A549 (cell line): Measurements from ENCODE around the gene CRB2. TPM values are rescaled to one million over a fixed set of nuclear protein-coding genes. Genes with fewer than 3 reads are reported as not detected.

Experiments used
- ATAC-seq, 2 experiments: fragments of 200-7000 bp in 1 of 2; fragments of >200 bp in 1 of 2; cut with Nextera tagmentation in 1 of 2; cut with Tn5 transposase in 1 of 2; 3 replicates each; pipeline versions ENCODE4 v1.8.0 to v1.9.1; 2018 to 2020; ENCODE audit warnings: mild to moderate bottlenecking in 1 of 2, moderate library complexity in 1 of 2
- CTCF ChIA-PET: fragments of 300-600 bp; sonication (Branson Sonifier 250); formaldehyde crosslinking; extraction: SDS; loops from one replicate; lab custom pipeline; 2021; ENCODE audit warnings: antibody characterized with exemption, inconsistent platforms; lab: Yijun Ruan, JAX
- POLR2A ChIA-PET: fragments of 350-600 bp; formaldehyde crosslinking; extraction: SDS; loops from one replicate; lab custom pipeline; 2021; ENCODE audit warnings: antibody characterized with exemption, inconsistent platforms; lab: Yijun Ruan, JAX
- DNase-seq, 2 experiments: peaks; one replicate each; pipeline versions ENCODE4 v3.0.0 to v3.0.0-alpha.2; 2011 to 2016; ENCODE audit warnings: low read depth in 1 of 2, low spot score in 1 of 2
- FAIRE-seq: peaks from 2 replicates; lab custom pipeline; 2011; peaks lifted over from hg19 to GRCh38; lab: Jason Lieb, UNC
- H3K27ac ChIP-seq, 2 experiments: fragments of >200 bp; sonication (Bioruptor Twin); formaldehyde crosslinking; 3 replicates each; pipeline ENCODE4 v1.5.1; 2016 to 2017
- H3K4me1 ChIP-seq: fragments of >200 bp; sonication (Bioruptor Twin); formaldehyde crosslinking; 3 replicates; pipeline ENCODE4 v1.6.1; 2016
- H3K4me2 ChIP-seq: fragments of >200 bp; sonication (Bioruptor Twin); formaldehyde crosslinking; 3 replicates; pipeline ENCODE4 v1.6.1; 2016
- H3K4me3 ChIP-seq: fragments of >200 bp; sonication (Bioruptor Twin); formaldehyde crosslinking; 3 replicates; pipeline ENCODE4 v1.5.1; 2016
- H3K9me3 ChIP-seq: fragments of >200 bp; sonication (Bioruptor Twin); formaldehyde crosslinking; 3 replicates; pipeline ENCODE4 v1.6.1; 2016
- ATOH8 ChIP-seq: fragments of 250-450 bp; sonication (Bioruptor Pico); IDR thresholded peaks from 2 replicates; pipeline ENCODE4 v1.5.0; 2020; ENCODE audit warnings: low read depth, mild to moderate bottlenecking, moderate library complexity
- CBX2 ChIP-seq: fragments of 200-600 bp; sonication (generic); IDR thresholded peaks from 2 replicates; pipeline ENCODE4 v1.6.1; 2016; ENCODE audit warnings: low read depth, mild to moderate bottlenecking, borderline replicate concordance
- CEBPB ChIP-seq, 2 experiments: fragments of >200 bp in 1 of 2; sonication (Bioruptor Twin) in 1 of 2; formaldehyde crosslinking in 1 of 2; IDR thresholded peaks; 2 replicates each; pipeline ENCODE4 v1.6.1; 2012 to 2016
- EHMT2 ChIP-seq: fragments of 200-600 bp; sonication (generic); IDR thresholded peaks from 2 replicates; pipeline ENCODE4 v1.6.1; 2016; ENCODE audit warnings: antibody characterized with exemption, low read depth, mild to moderate bottlenecking, moderate library complexity
- FOSB ChIP-seq: fragments of 250-450 bp; sonication (Bioruptor Pico); IDR thresholded peaks from 2 replicates; pipeline ENCODE4 v1.5.0; 2020; ENCODE audit warnings: mild to moderate bottlenecking, moderate library complexity
- JUNB ChIP-seq: fragments of >200 bp; sonication (Bioruptor Twin); formaldehyde crosslinking; IDR thresholded peaks from 2 replicates; pipeline ENCODE4 v1.6.1; 2016
- KDM1A ChIP-seq: fragments of 200-600 bp; sonication (generic); IDR thresholded peaks from 2 replicates; pipeline ENCODE4 v1.6.1; 2016; ENCODE audit warnings: low read depth, mild to moderate bottlenecking
- RARB ChIP-seq: fragments of 250-450 bp; sonication (Bioruptor Pico); IDR thresholded peaks from 2 replicates; pipeline ENCODE4 v1.8.0; 2021; ENCODE audit warnings: mild to moderate bottlenecking, moderate library complexity
- REST ChIP-seq: fragments of 200-600 bp; sonication (generic); IDR thresholded peaks from 2 replicates; pipeline ENCODE4 v1.6.1; 2016; ENCODE audit warnings: antibody characterized with exemption, mild to moderate bottlenecking, moderate library complexity
- RNF2 ChIP-seq: fragments of 200-600 bp; sonication (generic); IDR thresholded peaks from 2 replicates; pipeline ENCODE4 v1.6.1; 2016; ENCODE audit warnings: low read depth, mild to moderate bottlenecking, antibody characterized with exemption, moderate library complexity, borderline replicate concordance
- TP53 ChIP-seq: fragments of 250-450 bp; sonication (Bioruptor Pico); IDR thresholded peaks from 2 replicates; pipeline ENCODE4 v1.5.0; 2021; ENCODE audit warnings: mild to moderate bottlenecking, moderate library complexity
- USF2 ChIP-seq: fragments of 450-650 bp; IDR thresholded peaks from 2 replicates; pipeline ENCODE4 v1.6.1; 2014; ENCODE audit warnings: antibody characterized with exemption
- WGBS: methylation state at CpG from one replicate; pipeline ENCODE4 v1.1.6; 2017; ENCODE audit errors: missing lambda C conversion rate; 5-methylcytosine and 5-hydroxymethylcytosine counted together
- polyA plus RNA-seq, 4 experiments: library from polyadenylated mRNA; depleted of rRNA in 3 of 4; stranded (reverse); fragments of >200 nt; fragmentation: RNase III in 1 of 4; extraction: RNeasy Plus Mini Kit Qiagen cat#74134 plus additional on column Dnase treatment in 1 of 4; gene quantifications; 2 replicates in 3 of 4; 3 replicates in 1 of 4; pipeline ENCODE4 v1.2.3, GENCODE V29; 2011 to 2017
- TF ChIP-seq, protein P1 (sequence below): fragments of 150-350 bp; IDR thresholded peaks from 2 replicates; pipeline ENCODE4 v1.6.1; 2014; ENCODE audit warnings: low read depth, mild to moderate bottlenecking, low read length
- TF ChIP-seq, protein P2 (sequence below): IDR thresholded peaks from 2 replicates; pipeline ENCODE4 v1.6.1; 2012; ENCODE audit warnings: low read depth, borderline replicate concordance

CRB2 gene
- polyA plus RNA-seq, 2 of the 4 experiments (the other 2 are of a cell fraction): 0.01 to 0.05 TPM

- no peak overlapping the region for H3K4me2 ChIP-seq
- H3K4me3 ChIP-seq: no peak overlapping the region
- 80% methylated on average over 24 of the region's 27 CpGs for WGBS
- H3K4me1 ChIP-seq: no peaks in the 10 kb centered on the region
- POLR2A ChIA-PET: no interaction called here
- no peak for FAIRE-seq
- H3K27ac ChIP-seq: no peak overlapping the region
- CTCF ChIA-PET: interaction anchor here (1.5 to 12.5 kb wide), 3 partner anchors 15 to 33 kb away, joined by 5 to 130 read pairs (median 58); partner anchors contain the start of gene CRB2
- ATAC-seq: no peak
- H3K9me3 ChIP-seq: no peaks in the 10 kb centered on the region
- DNase-seq: no peak
- TF ChIP-seq ATOH8 (no peak), CEBPB (IDR thresholded peaks at IDR 0.05) (no peak), FOSB (CRISPR knock-in tag) (no peak), CBX2 (no peak), TP53 (CRISPR knock-in tag) (no peak), REST (no peak)
These were observed 26.9 kb downstream of the CRB2 start for GRCh38 chr9:123382653-123383511.

DNA sequence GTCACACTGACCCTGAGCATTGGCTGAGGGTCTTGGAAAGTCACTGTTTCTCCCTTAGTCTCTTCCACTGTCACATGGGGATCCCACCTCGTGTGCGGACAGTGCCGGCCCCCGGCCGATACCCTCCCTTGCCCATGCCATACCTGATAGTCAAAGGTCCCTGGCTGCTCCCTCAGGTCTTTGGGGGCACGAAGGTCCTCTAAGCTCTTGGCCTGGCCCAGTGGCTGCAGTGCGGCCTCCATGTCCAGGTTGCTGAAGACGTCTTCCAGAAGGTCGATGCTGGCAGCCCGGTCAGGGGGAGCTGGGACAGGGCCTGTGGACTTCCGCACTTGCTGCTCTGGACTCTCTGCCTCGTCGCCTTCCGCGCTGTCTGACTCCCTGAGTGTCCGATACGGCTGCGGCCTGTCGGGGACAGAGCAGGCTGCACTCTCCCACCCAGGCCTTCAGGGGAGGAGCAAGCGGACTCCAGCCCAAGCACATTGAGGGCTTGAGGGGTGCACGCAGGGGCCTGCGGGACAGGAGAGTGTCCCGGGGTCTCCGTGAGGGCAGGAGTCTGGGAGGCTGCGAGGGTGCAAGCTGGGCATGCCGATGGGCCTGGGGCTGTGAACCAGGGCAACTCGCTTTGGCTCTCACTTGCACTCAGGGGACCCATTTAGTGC lies 27.6 kb downstream of the CRB2 start:
- Histone ChIP-seq H3K27ac (no peak overlapping the region), H3K4me3 (no peak overlapping the region)
- no peak for TF ChIP-seq ATOH8
- TF ChIP-seq KDM1A: no peak
- TF ChIP-seq RNF2: no peak
- no peak for TF ChIP-seq CEBPB (IDR thresholded peaks at IDR 0.05)
- TF ChIP-seq, all 56 proteins: peak for 0
- no peaks in the 10 kb centered on the region for H3K4me1 ChIP-seq
- ChIA-PET CTCF (interaction anchor here (1.0 to 12.5 kb wide), 6 partner anchors 8 to 302 kb away, joined by 3 to 130 read pairs (median 24); partner anchors contain the start of gene CRB2), POLR2A (no interaction called here)
- no peak for FAIRE-seq
- no peak for ATAC-seq
- WGBS: 91% methylated on average over 16 of the region's 27 CpGs
- DNase-seq: no peak
- no peak overlapping the region for H3K4me2 ChIP-seq
- no peaks in the 10 kb centered on the region for H3K9me3 ChIP-seq

DNA sequence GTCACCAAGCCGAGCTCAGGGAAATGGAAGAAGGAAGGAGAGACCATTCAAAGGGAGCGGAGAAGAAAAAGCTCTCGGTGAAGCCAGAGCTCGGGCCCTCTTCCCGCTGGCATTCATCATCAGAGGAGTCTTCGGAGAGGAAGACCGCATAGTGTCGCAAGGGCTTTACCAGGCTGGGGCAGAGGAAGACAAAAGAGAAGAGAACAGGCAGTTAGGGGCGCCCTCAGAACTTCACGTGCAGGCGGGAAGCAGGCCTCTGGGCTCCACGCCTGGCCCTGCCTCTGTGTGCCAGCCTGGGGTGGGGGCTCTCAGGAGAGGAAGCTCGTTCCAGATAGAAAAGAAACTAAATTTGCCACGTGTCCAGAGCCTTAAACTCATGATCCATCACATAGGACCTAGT lies 31.7 kb downstream of the CRB2 start:
- ChIA-PET CTCF (interaction anchor here (0.7 to 12.5 kb wide), 5 partner anchors 10 to 306 kb away, joined by 3 to 130 read pairs (median 21); partner anchors contain the start of gene CRB2), POLR2A (no interaction called here)
- Histone ChIP-seq H3K4me2 (no peak overlapping the region), H3K4me1 (no peaks in the 10 kb centered on the region), H3K27ac (no peak overlapping the region), H3K4me3 (no peak overlapping the region), H3K9me3 (no peaks in the 10 kb centered on the region)
- FAIRE-seq: no peak
- WGBS: 80% methylated on average over 14 of the region's 14 CpGs
- TF ChIP-seq RARB (no peak), JUNB (no peak), USF2 (no peak), FOSB (CRISPR knock-in tag) (no peak), EHMT2 (no peak)
- TF ChIP-seq, protein P1, sequence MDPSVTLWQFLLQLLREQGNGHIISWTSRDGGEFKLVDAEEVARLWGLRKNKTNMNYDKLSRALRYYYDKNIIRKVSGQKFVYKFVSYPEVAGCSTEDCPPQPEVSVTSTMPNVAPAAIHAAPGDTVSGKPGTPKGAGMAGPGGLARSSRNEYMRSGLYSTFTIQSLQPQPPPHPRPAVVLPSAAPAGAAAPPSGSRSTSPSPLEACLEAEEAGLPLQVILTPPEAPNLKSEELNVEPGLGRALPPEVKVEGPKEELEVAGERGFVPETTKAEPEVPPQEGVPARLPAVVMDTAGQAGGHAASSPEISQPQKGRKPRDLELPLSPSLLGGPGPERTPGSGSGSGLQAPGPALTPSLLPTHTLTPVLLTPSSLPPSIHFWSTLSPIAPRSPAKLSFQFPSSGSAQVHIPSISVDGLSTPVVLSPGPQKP: no peak
- TF ChIP-seq, protein P2, sequence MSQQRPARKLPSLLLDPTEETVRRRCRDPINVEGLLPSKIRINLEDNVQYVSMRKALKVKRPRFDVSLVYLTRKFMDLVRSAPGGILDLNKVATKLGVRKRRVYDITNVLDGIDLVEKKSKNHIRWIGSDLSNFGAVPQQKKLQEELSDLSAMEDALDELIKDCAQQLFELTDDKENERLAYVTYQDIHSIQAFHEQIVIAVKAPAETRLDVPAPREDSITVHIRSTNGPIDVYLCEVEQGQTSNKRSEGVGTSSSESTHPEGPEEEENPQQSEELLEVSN: no peak
- ATAC-seq: no peak
- DNase-seq: no peak
